GM12892 (cell line): ENCODE data around the gene PCDH17.

Experiments used
- POLR2A ChIP-seq: IDR thresholded peaks from 2 replicates; pipeline ENCODE4 v1.6.1; 2011; ENCODE audit warnings: low read depth, low read length, control low read depth
- POLR2AphosphoS5 ChIP-seq: IDR thresholded peaks from 2 replicates; pipeline ENCODE4 v1.6.1; 2011; ENCODE audit warnings: low read depth, low read length, control low read depth
- TAF1 ChIP-seq: IDR thresholded peaks from 2 replicates; pipeline ENCODE4 v1.6.1; 2011; ENCODE audit warnings: low read depth, mild to moderate bottlenecking, control low read depth, low read length, borderline replicate concordance

DNA sequence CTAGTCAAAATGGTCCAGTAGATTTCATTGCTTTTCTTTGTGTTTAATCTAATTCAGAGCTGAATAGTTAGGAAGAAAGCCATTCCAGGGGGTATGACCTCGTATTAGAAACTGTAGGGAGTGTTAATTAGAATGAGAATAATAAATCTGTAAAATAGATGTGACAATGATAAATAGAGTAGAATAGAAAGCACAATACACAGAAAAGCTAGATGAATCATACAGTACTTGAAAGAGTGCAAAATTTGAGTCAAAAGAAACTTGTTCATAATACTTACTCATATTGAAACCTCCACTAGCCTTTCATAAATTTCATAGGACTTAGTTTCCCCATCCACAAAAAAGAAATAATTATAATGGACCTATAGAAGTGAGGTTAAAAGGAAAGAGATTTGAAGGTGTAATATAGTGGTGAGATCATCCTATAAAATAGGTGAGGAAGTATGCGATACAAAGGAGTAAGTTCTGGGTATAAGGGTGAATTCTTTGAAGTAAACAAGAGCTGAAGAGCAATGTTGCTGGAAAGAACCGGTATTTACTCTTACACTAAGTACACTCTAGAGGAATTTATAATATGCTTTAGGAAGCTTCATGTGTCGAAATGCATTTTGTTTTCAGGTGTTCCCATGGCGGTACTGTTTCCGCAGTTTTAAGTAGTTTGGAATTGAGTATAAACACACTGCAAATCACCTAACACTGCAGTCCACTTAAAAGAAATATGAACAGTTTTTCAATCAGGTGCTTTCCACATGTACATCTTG, 21.9 kb downstream of the PCDH17 start:
- TF ChIP-seq POLR2A (no peak), TAF1 (no peak), POLR2AphosphoS5 (no peak)
